Body of pancreas (tissue), 4 donors: Measurements from ENCODE around the gene RBP2.

ENCODE experiments used
- CTCF ChIP-seq, 7 experiments: fragments of 450-650 bp in 4 of 7; fragments of 200-600 bp in 3 of 7; sonication (generic) in 3 of 7; IDR thresholded peaks; one replicate each; pipeline ENCODE4 v1.5.1; 2016 to 2019; ENCODE audit warnings: antibody characterized with exemption in 7 of 7
- POLR2A ChIP-seq, 3 donors: fragments of 450-650 bp; IDR thresholded peaks; one replicate each; pipeline ENCODE4 v1.6.1; 2016; ENCODE audit warnings: antibody characterized with exemption in 3 of 3, mild to moderate bottlenecking in 2 of 3

GRCh38 chr3:139449566-139449965, 26.8 kb downstream of the RBP2 start:
- TF ChIP-seq CTCF (IDR thresholded peaks at IDR 0.05) (no peak), POLR2A (IDR thresholded peaks at IDR 0.05) (no peak)
